Germinal center (tissue), 1 donor: ENCODE data around the gene PDE6B.
A peak's percentile ranks its signal among the peaks of the same experiment; 100 is the strongest.
"Not testable (repeated sequence)": the region's sequence is repeated elsewhere in the genome, so short reads cannot be mapped to it uniquely, and the experiment has no call there.

ENCODE experiments used
- DNase-seq: peaks from one replicate; pipeline ENCODE4 v3.0.0; 2012; ENCODE audit warnings: mixed read lengths, low spot score

The PDE6B gene

DNA sequence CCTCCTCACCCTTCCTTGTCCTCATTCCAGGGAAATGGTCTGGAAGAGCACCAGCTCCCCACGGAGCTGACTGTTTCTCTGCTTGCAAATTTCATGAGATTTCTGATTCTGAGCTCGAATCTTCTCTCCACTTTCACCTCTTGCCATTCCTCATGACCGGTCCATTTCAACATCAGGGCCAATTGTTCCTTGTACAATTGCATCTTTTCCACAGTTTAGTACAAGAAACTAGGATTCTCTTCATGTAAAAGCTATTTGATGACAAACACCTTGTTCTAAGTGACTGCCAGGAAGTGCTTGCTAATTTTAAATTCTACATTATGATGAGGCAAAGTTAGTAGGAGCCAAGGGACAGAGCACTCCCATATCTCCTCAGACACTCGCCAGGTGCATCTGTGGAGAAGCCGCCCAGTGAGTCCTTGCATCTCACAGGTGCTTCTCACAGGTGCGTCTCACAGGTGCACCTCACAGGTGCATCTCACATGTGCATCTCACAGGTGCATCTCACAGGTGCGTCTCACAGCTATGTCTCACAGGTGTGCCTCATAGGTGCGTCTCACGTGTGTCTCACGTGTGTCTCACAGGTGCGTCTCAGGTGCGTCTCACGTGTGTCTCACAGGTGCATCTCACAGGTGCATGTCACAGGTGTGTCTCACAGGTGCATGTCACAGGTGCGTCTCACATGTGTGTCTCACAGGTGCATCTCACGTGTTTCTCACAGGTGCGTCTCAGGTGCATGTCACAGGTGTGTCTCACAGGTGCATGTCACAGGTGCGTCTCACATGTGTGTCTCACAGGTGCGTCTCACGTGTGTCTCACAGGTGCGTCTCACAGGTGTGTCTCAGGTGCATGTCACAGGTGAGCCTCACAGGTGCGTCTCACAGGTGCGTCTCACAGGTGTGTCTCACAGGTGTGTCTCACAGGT is 3.0 kb upstream of the PDE6B start:
- no peak for DNase-seq

DNA sequence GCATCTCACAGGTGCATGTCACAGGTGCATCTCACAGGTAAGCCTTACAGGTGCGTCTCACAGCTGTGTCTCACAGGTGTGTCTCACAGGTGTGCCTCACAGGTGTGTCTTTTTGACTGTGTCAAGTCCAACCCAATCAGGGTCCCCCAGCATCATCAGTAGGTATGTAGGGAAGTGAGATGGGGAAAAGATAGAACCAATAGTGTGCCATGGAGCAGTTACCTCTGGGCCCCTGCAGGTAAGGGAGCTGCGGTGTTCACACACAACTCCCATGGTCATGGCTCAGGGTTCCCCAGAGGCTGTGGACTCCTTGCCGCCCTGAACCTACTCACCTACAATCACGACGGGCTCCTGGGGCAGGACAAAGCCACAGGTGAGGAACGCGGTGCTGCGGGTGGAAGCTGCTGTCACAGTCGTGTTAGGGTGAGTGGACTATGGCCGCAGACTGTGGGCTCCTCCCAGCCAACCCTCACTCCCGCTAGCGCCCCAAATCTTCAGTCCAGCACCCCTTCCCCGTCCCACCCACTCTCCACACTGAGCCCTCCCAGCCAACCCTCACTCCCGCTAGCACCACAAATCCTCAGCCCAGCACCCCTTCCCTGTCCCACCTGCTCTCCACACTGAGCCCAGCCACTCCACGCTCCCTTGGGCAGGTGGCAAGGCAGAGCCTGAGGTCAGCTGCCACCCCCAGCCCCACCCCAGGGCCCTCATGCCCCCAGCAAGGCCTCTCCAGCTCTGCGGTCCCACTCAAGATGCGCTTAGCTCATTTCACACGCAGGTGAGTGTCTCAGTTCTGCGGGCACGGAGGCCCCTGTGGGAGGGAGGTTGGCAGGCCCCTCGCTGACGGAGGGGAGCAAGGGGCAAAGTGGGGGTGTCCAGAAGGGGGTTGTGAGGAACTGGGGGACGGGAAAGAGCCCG is 2.1 kb upstream of the PDE6B start:
- DNase-seq: no peak

DNA sequence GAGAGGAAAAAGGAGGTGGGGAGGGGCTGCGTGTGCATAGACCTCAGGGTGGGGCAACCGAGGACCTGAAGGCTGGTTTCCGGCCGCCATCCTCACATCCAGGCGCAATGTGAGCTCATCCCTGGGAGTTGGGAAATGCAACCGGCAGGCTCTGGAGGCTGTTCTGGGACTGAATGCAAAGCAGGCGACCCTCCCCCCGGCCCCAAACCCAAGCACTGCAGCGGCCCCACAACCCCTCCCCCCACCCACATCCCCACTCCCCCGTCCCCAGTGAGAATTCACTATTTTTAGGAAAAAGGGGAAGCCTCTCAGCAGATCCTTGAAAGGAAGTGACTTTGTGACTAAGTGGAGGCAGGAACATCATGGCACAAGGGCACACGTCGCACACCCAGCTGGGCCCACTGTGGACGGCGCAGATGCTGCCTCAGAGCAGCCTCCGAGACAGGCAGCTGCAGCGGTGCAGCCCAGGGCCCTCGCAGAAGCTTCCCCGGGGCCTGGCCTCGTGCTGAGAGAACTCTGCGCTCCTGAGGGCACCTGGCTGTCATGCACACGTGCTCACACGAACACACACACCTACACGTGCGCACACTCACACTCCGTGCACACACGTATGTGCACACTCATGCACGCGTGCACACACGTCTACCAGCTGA is 1.3 kb upstream of the PDE6B start:
- no peak for DNase-seq

DNA sequence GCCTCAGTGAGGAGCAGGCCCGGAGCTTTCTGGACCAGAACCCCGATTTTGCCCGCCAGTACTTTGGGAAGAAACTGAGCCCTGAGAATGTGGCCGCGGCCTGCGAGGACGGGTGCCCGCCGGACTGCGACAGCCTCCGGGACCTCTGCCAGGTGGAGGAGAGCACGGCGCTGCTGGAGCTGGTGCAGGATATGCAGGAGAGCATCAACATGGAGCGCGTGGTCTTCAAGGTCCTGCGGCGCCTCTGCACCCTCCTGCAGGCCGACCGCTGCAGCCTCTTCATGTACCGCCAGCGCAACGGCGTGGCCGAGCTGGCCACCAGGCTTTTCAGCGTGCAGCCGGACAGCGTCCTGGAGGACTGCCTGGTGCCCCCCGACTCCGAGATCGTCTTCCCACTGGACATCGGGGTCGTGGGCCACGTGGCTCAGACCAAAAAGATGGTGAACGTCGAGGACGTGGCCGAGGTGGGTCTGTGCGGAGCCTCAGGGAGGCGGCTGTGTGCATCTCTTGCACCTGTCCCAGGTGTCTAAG is 323 bp downstream of the PDE6B start:
- DNase-seq: no peak

DNA sequence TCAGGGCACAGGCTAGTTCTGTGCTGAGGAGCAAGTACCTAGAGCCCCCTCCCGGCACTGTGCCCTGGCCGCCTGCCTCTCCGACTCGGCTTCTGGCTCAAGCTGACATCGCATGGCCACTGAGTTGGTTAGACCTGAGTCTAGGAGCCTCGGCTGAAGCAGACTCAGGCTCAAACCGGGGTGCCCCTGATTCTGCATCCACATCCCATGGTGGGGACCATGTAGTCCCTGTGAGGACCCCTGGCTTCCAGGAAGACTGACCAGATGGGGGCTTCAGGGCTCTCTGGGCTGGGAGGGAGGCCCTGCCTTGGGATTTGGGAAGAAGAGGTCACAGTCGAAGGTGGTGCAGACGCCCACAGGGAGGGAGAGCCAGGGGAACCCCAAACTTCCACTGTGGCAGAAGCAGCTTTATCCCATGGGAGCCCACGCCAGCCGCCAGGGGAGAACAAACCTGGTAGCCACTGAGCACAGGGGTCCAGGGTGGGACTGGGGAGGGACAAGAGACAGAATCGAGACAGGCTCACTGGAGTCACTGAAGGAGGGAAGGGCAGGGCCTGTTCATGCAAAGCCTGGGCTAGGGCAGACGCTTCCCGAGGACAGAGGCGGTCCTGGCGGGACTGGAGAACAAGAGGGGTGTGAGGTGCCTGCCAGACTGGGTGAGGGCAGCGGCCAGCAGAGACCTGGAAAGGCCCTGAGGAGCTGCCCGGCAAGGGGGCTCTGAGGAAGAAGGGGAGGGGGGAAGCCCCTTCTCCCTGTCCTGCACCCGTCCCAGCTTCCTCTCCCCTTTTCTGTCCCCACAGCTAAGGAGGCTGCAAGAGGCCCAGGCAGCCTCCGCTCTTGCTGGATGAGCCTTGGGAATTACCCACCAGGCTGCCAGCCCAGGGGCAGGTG is 1.1 kb downstream of the PDE6B start:
- DNase-seq: no peak

DNA sequence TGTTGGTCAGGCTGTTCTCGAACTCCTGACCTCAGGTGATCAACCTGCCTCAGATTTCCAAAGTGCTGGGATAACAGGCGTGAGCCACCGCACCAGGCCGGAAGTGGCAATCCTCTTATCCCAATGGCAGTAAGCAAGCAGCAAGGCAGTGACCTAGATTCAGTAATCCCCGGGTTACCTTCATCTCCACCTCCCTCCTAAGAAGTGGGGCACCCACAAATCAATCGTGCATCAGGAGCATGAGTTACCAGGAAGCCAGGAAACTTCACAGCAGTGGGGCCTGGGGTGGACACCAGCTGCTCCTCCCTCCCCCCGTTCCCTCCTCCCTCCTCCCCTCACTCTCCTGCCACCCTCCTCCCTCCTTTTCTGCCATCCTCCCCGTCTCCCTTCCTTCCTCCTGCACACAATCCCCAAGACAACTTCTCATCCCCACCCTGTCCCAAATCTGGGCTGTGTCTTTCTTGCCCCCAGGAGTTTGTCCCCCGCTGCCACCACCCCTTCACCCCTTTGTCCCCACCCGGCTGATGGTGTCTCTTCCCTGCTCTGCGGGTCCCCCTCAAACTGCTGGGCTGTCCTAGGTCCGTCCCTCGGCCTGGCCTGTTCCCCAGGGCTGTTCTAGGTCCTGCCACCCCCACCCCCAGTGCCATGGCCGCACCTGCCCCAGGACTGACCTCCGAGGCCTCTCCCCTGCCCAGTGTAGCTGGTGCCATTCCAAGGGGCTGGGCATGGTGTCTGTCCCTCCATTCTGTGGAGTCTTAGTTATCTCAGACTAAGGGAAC is 2.2 kb downstream of the PDE6B start:
- DNase-seq: no peak

DNA sequence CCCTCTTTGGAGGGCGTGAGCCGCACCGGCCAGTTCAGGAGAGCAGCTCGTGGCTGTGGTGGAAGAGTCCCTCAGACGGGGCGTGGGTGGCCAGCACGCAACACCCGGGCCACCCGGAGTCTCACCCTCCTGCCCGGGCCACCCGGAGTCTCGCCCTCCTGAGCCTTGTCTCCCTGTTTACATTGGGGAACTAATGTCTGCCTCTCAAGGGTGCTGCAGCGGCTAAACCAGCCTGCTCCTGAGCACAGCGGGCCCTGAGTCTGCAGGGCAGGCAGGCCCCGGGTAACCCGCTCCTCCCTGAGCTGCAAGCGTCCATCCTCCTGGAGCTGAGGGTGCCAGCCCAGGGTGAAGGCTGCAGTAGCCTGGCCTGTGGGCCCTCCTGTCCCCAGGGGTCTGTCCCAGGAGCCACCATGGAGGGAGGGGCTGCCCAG is 3.0 kb downstream of the PDE6B start:
- DNase-seq: no peak

DNA sequence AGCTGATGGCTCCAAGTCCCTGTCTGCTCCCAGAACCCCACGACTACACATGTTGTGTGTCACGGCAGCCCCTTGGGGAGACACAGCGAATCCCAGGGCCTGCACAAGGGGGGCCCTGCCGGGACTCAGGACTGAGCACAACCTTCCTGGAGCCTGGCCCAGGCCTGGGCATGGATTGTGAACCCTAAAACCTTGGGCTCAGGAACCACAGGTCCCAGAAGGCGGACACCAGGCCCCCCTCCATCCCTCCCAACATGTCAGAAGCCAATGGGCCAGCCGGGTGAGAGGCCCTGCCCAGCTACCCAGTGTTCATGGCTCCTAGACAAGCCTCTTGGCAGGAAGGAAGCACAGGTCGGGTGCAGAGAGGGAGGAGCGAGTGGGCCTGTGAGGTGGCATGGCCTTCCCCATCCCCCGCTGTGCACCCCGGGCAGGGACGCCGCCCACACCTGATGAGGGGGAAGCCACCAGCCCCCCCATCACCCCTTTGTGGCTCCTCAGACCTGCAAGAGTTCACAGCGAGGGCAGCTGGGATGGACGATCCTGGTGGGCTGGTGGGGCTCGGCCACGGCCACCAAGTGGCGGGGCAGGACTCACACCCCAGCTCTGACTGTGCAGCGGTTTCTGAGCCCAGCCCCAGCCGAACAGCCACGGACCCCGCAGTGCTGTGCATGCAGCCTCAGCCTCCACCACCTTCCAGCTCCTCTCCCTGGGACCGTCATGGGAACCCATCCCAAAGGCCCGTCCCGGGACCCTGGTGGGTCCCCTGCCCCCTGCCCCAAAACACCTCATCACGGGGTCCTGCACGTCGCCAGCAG is 3.7 kb downstream of the PDE6B start:
- DNase-seq: no peak

DNA sequence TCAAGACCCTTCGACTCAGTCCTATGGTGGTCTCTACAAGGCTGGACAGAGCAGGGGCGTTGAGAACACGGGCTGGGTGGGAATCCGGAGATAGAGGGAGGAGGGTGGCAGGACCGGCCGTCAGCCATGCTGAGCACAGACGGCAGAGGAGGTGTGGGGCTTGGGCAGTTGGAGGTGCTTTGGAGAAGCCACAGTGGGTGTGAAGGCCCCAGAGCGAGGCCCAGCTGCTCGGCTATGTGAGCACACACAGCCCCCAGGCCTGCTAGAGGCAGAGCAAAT is 4.2 kb downstream of the PDE6B start:
- DNase-seq: no peak

DNA sequence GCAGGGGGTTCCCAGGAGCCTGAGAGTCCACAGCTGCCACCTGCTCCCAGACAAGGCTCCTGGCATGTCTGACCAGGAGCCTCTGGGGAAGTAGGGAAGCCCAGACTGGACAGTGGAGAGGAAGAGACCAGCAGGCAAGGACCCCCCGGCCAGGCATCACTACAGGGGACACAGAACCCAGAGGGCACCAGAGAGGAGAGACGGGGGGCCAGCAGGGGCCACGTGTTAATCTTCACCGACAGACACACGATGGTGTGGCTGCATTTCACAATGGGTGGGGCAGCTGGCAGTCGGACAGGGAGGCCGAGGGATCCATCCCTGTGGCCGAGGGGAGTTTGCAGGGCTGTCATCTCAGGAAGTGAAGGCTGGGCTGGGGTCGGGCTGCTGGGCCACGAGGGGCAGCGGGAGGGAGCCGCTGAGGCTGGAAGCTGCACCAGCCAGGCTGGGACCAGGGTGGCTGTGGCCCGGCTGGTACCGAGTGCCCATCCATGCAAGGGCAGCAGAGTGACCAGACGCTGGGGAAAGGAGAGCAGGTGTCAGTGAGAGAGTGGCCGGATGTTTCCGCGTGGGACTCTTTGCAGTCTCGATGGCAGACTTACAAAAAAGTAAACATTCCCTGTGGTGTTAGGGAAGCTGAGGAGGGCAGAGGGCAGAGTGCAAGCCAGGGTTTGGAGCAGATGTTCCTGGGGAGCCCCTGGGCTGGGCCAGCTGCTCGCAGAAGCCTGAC is 4.7 kb downstream of the PDE6B start:
- no peak for DNase-seq

DNA sequence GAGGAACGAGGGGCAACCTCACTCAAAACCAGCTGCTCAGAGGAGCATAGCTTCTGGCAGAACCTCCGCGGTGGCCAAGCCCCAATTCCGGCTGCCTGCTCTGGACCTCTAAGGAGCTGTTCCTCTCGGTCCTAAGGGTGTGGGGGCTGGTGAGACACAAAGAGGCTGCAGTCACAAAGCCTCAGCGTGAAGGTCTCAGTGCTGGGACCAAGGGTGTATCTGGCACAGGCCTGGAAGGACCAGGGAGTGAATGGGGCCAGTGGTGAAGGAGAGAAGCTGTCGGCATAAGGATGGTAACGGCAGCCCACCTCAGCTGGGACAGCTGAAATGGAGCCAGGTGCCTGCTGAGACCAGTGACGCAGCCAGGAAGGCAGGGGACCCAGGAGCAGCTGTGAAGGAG is 5.3 kb downstream of the PDE6B start:
- DNase-seq: no peak

DNA sequence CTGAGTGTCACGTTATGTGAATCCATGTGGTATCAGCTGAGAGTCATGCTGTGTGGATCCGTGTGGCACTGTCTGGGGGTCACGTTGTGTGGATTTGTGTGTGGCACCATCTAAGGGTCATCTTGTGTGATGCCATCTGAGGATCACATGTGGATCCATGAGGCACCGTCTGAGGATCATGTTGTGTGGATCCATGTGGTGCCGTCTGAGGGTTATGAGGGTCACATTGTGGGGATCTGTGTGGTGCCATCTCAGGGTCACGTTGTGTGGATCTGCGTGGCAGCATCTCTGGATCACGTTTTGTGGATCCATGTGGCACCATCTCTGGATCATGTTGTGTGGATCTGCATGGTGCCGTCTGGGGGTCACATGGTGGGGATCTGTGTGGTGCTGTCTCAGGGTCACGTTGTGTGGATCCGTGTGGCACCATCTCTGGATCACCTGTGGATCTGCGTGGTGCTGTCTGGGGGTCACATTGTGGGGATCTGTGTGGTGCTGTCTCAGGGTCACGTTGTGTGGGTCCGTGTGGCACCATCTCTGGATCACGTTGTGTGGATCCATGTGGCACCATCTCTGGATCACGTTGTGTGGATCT is 6.9 kb downstream of the PDE6B start:
- DNase-seq: no peak

DNA sequence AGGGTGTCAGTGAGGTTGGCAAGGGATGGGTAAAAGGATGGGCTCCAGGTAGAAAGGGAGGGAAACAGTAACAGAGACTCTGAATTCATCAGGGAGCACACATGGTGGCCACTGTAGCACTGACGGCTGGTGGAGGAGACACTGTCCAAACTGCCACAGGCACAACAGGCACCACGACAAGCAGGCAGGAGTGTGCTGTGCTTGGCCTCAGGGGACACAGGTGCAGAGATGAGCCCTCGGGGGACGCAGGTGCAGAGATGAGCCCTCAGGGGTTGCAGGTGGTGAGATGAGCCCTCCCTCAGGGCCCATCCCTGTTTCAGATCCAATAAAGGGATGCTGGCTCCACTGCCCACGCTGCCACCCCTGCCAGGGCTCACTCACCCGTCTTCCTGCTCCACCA is 7.6 kb downstream of the PDE6B start:
- DNase-seq: peak; percentile 47

DNA sequence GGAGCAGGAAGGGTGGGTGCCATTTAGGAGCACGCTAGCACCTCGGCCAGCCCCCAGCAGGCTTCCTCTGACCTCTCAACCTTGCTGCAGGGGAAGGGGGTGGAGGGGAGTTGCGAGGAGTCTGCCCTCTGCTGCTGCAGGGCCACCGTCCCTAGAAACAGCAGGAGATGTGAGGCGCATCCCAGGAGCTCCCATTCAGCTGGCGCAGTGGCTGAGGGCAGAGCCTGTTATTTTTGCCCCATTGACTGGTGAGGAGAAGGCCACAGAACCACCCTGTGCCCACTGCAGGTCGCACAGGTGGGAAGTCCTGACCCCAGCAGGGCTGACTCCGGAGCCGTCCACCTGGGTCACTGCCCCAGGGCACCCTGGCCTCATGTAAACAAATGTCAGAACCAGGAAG is 8.0 kb downstream of the PDE6B start:
- no peak for DNase-seq

DNA sequence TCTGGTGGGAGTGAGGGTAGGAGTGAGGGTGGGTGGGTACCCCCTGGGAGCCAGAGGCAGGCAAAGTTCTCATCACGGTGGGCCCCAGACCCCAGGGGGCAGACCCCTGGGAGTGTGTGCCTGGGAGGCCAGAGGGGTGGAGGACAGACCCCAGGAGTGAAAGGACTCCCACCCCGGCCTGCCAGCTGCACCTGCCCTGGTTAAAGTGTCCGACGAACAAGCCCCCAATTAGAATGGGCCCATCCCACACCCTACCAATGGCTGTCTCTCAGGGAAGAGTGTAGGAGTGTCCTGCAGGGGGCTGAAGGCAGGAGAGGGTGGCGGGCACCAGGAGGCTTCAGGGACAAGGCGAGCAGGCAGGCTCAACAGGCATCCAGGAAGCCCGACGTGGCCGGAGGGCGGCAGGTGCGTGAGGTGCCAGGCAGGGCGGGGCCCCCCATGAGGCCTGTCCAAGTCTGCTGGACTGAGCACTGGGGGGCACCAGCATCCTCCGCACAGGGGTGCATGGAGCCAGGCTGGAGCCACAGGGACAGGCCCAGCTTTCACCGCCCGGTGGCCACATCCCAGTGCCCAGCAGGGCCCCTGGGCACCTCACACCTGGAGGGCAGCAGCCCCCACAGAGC is 8.7 kb downstream of the PDE6B start:
- no peak for DNase-seq

DNA sequence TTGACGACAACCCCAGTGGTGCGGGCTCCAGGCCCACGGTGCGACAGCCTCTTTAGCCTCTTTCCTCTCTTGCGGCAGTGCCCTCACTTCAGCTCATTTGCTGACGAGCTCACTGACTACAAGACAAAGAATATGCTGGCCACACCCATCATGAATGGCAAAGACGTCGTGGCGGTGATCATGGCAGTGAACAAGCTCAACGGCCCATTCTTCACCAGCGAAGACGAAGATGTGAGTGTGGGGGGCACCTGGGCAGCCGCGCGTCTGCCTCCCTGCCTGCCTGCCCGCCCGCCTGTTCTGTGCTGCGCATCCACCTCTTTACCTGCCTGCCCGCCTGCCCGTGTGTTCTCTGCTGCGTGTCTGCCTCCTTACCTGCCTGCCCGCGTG is 9.2 kb downstream of the PDE6B start:
- DNase-seq: no peak

DNA sequence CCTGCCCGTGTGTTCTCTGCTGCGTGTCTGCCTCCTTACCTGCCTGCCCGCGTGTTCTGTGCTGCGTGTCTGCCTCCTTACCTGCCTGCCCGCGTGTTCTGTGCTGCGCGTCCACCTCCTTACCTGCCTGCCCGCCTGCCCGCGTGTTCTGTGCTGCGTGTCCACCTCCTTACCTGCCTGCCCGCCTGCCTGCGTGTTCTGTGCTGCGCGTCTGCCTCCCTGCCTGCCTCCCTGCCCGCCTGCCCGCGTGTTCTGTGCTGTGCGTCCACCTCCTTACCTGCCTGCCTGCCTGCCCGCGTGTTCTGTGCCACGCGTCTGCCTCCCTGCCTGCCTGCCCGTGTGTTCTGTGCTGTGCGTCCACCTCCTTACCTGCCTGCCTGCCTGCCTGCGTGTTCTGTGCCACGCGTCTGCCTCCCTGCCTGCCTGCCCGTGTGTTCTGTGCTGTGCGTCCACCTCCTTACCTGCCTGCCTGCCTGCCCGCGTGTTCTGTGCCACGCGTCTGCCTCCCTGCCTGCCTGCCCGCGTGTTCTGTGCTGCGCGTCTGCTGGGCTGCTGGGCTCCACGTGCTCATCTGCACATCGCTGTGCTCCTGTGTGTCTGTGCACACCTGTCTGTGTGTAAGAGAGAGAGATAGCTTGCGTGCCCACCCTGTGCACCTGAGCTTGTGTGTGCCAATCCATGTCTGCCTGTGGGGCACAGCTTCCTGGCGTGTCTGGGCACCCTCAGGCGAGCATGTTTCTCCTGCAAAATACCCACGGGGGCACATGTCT is 9.9 kb downstream of the PDE6B start:
- not testable (repeated sequence) for DNase-seq
